GM12872 (cell line): ENCODE data around the gene UBE2H.

ENCODE experiments used
- TF ChIP-seq, protein P1 (sequence below): IDR thresholded peaks from 3 replicates; pipeline ENCODE4 v1.5.1; 2011; ENCODE audit warnings: low read depth, mild to moderate bottlenecking, low read length, moderate library complexity; ENCODE audit not compliant: insufficient read depth

The UBE2H gene

DNA sequence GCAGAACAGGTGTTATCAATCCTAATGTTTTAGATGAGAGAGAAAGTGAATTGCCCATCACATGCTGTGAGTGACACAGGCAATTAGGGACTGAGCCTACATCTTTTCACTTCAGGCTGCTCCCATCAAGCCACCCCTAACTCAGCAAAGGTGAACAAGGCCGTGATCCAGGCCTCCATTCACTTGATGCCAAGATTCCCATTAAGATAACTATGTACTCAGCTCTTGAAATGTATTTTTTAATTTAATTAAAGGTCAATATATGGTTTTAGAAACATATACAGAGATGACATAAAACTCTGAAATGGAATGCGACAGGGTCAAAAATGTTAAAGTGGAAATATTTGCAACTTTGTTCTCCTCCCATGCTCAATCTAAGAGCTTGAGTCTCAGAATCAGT, 27.9 kb upstream of the UBE2H start:
- TF ChIP-seq, protein P1, sequence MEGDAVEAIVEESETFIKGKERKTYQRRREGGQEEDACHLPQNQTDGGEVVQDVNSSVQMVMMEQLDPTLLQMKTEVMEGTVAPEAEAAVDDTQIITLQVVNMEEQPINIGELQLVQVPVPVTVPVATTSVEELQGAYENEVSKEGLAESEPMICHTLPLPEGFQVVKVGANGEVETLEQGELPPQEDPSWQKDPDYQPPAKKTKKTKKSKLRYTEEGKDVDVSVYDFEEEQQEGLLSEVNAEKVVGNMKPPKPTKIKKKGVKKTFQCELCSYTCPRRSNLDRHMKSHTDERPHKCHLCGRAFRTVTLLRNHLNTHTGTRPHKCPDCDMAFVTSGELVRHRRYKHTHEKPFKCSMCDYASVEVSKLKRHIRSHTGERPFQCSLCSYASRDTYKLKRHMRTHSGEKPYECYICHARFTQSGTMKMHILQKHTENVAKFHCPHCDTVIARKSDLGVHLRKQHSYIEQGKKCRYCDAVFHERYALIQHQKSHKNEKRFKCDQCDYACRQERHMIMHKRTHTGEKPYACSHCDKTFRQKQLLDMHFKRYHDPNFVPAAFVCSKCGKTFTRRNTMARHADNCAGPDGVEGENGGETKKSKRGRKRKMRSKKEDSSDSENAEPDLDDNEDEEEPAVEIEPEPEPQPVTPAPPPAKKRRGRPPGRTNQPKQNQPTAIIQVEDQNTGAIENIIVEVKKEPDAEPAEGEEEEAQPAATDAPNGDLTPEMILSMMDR, result no peak

- TF ChIP-seq, protein P1, result no peak
Measured at GRCh38 chr7:129975309-129975708, 22.5 kb upstream of the UBE2H start.

DNA sequence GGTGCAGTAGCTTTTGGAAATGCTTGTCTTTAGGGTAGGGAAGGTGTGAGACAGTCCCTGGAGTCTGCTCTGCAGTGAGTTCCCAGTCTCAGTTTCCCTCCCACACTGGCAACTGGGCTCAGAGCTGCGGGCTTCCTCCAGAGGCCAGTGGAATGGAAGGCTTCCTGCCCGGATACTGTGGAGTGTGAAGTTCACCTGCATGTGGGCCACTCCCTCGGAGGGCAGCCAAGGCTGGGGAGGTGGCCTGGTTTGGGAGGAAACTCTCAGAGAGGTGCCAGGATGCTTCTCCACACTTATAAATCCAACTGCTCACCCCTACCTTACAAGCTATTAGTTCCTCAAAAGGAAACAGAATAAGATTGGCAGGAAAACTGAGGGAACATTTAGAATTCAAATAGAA, 18.1 kb upstream of the UBE2H start:
- TF ChIP-seq, protein P1, result no peak

GRCh38 chr7:129969881-129970446, 17.2 kb upstream of the UBE2H start:
- TF ChIP-seq, protein P1, result no peak

GRCh38 chr7:129968592-129969383, 16.0 kb upstream of the UBE2H start:
- TF ChIP-seq, protein P1, result no peak

GRCh38 chr7:129959471-129960203, 6.9 kb upstream of the UBE2H start:
- TF ChIP-seq, protein P1, result no peak
